Liver (tissue), 9 donors: ENCODE measurements around the gene NPEPL1. TPM values are rescaled to one million over a fixed set of nuclear protein-coding genes. Genes with fewer than 3 reads are reported as not detected.

Source experiments
- DNase-seq: peaks from one replicate; pipeline ENCODE4 v3.0.0-alpha.2; 2017; ENCODE audit warnings: low spot score
- H3K27ac ChIP-seq, 2 donors: one replicate each; pipeline ENCODE4 v1.7.0; 2013; ENCODE audit warnings: inconsistent platforms in 2 of 2, low read length in 2 of 2, control low read depth in 1 of 2, low read depth in 1 of 2, mild to moderate bottlenecking in 1 of 2
- H3K27me3 ChIP-seq, 4 donors: one replicate each; pipeline versions ENCODE4 v1.6.1 to v1.7.0; 2013; ENCODE audit warnings: low read length in 3 of 4, inconsistent platforms in 1 of 4, mild to moderate bottlenecking in 1 of 4, moderate library complexity in 1 of 4; ENCODE audit not compliant: control insufficient read depth in 4 of 4, insufficient read depth in 4 of 4
- H3K36me3 ChIP-seq, 4 donors: one replicate each; pipeline versions ENCODE4 v1.6.1 to v1.7.0; 2013; ENCODE audit warnings: low read length in 3 of 4, mild to moderate bottlenecking in 3 of 4, low read depth in 1 of 4, moderate library complexity in 1 of 4; ENCODE audit not compliant: control insufficient read depth in 4 of 4, insufficient read depth in 3 of 4
- H3K4me1 ChIP-seq, 4 donors: one replicate each; pipeline versions ENCODE4 v1.6.1 to v1.7.0; 2013; ENCODE audit warnings: low read length in 3 of 4, mild to moderate bottlenecking in 3 of 4, moderate library complexity in 1 of 4; ENCODE audit not compliant: control insufficient read depth in 4 of 4, insufficient read depth in 4 of 4
- H3K4me3 ChIP-seq, 3 donors: one replicate each; pipeline versions ENCODE4 v1.6.1 to v1.7.0; 2013; ENCODE audit warnings: low read length in 3 of 3, control low read depth in 1 of 3, low read depth in 1 of 3, mild to moderate bottlenecking in 1 of 3
- H3K9ac ChIP-seq, 2 donors: one replicate each; pipeline ENCODE4 v1.7.0; 2013; ENCODE audit warnings: low read length in 2 of 2, mild to moderate bottlenecking in 2 of 2, moderate library complexity in 2 of 2, control low read depth in 1 of 2, low read depth in 1 of 2
- H3K9me3 ChIP-seq, 4 donors: one replicate each; pipeline versions ENCODE4 v1.6.1 to v1.7.0; 2013; ENCODE audit warnings: low read length in 3 of 4; ENCODE audit not compliant: control insufficient read depth in 4 of 4
- FOXA2 ChIP-seq: IDR thresholded peaks from 2 replicates; pipeline ENCODE4 v1.6.1; 2016; ENCODE audit warnings: antibody characterized with exemption
- GABPA ChIP-seq, 2 donors: IDR thresholded peaks in 1 of 2; conservative IDR thresholded peaks in 1 of 2; 2 replicates each; pipeline ENCODE4 v1.6.1; 2016; ENCODE audit warnings: antibody characterized with exemption in 2 of 2, mild to moderate bottlenecking in 1 of 2, moderate library complexity in 1 of 2
- HNF4A ChIP-seq, 2 donors: conservative IDR thresholded peaks; 2 replicates each; pipeline ENCODE4 v1.6.1; 2016; ENCODE audit warnings: antibody characterized with exemption in 2 of 2, mild to moderate bottlenecking in 2 of 2
- MAX ChIP-seq: IDR thresholded peaks from 2 replicates; pipeline ENCODE4 v1.6.1; 2016; ENCODE audit warnings: antibody characterized with exemption
- NR2F2 ChIP-seq: IDR thresholded peaks from 2 replicates; pipeline ENCODE4 v1.6.1; 2016; ENCODE audit warnings: antibody characterized with exemption
- RXRA ChIP-seq, 2 donors: IDR thresholded peaks; 2 replicates each; pipeline ENCODE4 v1.6.1; 2017 to 2018; ENCODE audit warnings: antibody characterized with exemption in 2 of 2, mild to moderate bottlenecking in 1 of 2
- SP1 ChIP-seq: IDR thresholded peaks from 2 replicates; pipeline ENCODE4 v1.6.1; 2018; ENCODE audit warnings: antibody characterized with exemption, mild to moderate bottlenecking
- TAF1 ChIP-seq: conservative IDR thresholded peaks from 2 replicates; pipeline ENCODE4 v1.6.1; 2016; ENCODE audit warnings: antibody characterized with exemption, mild to moderate bottlenecking
- WGBS: extraction: QIAGEN DNeasy Blood & Tissue Kit; methylation state at CpG from one replicate; pipeline ENCODE4 v1.1.7; 2013; 5-methylcytosine and 5-hydroxymethylcytosine counted together
- polyA plus RNA-seq, 2 donors: library from polyadenylated mRNA; stranded (reverse) in 1 of 2; unstranded in 1 of 2; fragments of 200-250 nt in 1 of 2; fragments of >200 nt in 1 of 2; fragmentation: Nextera tagmentation in 1 of 2; extraction: Ambion mirVana in 1 of 2; gene quantifications; one replicate each; pipeline versions ENCODE4 v1.2.1 to v1.2.3, GENCODE V29; 2013 to 2015
- total RNA-seq, 2 donors: library from RNA; depleted of rRNA; stranded (reverse); fragments of >200 nt; gene quantifications; one replicate each; pipeline ENCODE4 v1.2.3, GENCODE V29; 2014
- TF ChIP-seq, protein P1 (sequence below): fragments of 150-350 bp; IDR thresholded peaks from 2 replicates; pipeline ENCODE4 v1.5.1; 2017; ENCODE audit warnings: improper control_type of control experiment, low read depth, low read length; ENCODE audit not compliant: missing input control
- TF ChIP-seq, protein P2 (sequence below): IDR thresholded peaks from 2 replicates; pipeline ENCODE4 v1.6.1; 2016; ENCODE audit warnings: antibody characterized with exemption
- donor health status: healthy.
- donor health status: healthy.
- donor health status: healthy.
- donor health status: healthy.
- donor health status: healthy.

NPEPL1 gene
- total and polyA plus RNA-seq, 4 donors = 8.0 to 13.3 (median 10.9) TPM

DNA sequence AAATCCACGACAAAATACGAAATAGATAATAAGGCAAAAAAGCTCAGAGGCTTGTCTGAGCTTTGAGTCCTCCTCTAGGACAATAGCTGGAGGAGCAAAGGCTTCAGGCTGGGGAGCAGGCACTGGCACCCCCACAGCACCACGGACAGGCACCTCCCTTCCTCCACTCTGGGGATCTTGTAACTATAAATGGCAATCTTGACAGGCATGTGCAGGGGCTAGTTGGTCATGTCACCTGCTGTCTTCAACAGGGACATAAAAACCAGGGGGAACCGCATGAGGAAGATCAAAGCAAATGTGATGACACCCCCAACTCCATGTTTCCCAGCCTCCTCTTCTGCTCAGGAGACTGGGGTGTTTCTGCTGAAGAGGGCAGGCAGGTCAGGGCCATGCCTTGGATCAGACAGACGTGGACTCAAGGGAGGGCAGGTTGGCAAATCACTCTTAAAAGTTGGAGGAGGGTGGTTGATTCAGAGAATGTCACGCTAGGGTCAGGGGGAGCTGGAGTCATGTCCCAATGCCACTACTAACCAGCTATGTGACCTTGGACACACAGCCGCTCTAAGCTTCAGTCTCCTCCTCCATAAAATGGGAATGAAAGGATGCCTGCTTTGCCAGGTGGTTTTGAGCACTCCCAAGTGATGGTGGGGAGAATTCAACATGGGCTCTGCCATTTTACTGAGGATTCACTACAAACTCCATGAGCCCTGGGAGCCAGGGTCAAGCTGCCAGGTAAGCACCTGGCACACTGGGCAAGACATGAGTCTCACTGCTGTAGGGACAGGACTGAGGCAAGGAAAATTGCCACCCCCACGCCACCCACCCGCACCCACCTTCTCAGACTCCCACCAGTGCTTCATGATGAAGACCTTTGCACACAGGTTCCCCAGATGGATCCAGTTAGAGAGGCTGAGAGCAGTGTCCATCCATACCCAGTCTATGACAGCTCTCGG is 48.0 kb downstream of the NPEPL1 start:
- H3K9me3 ChIP-seq = no peaks in the 10 kb centered on the region
- H3K4me3 ChIP-seq = no peak overlapping the region
- H3K4me1 ChIP-seq = no peaks in the 10 kb centered on the region
- no peak for TF ChIP-seq NR2F2
- peaks cover 0 to 8% (median under 1%) of the 10 kb centered on the region in 4 donors for H3K27me3 ChIP-seq
- no peak overlapping the region for H3K9ac ChIP-seq
- WGBS = 74% methylated on average over 10 of the region's 10 CpGs
- no peaks in the 10 kb centered on the region for H3K36me3 ChIP-seq
- DNase-seq = peak; percentile 23
- no peak overlapping the region for H3K27ac ChIP-seq

- Histone ChIP-seq H3K27ac (no peak overlapping the region), H3K4me3 (no peak overlapping the region), H3K9me3 (no peaks in the 10 kb centered on the region), H3K27me3 (peaks cover 0 to 8% (median under 1%) of the 10 kb centered on the region in 4 donors), H3K9ac (no peak overlapping the region), H3K4me1 (no peaks in the 10 kb centered on the region), H3K36me3 (no peaks in the 10 kb centered on the region)
- WGBS = 84% methylated on average over 5 of the region's 5 CpGs
- TF ChIP-seq MAX (no peak), RXRA (IDR thresholded peaks at IDR 0.05) (no peak), FOXA2 (no peak), NR2F2 (no peak), GABPA (IDR thresholded peaks at IDR 0.05 in 1 of 2, conservative IDR thresholded peaks at IDR 0.05 in 1 of 2) (no peak), SP1 (no peak)
- TF ChIP-seq, protein P1, sequence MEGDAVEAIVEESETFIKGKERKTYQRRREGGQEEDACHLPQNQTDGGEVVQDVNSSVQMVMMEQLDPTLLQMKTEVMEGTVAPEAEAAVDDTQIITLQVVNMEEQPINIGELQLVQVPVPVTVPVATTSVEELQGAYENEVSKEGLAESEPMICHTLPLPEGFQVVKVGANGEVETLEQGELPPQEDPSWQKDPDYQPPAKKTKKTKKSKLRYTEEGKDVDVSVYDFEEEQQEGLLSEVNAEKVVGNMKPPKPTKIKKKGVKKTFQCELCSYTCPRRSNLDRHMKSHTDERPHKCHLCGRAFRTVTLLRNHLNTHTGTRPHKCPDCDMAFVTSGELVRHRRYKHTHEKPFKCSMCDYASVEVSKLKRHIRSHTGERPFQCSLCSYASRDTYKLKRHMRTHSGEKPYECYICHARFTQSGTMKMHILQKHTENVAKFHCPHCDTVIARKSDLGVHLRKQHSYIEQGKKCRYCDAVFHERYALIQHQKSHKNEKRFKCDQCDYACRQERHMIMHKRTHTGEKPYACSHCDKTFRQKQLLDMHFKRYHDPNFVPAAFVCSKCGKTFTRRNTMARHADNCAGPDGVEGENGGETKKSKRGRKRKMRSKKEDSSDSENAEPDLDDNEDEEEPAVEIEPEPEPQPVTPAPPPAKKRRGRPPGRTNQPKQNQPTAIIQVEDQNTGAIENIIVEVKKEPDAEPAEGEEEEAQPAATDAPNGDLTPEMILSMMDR = no peak
- TF ChIP-seq, protein P2, sequence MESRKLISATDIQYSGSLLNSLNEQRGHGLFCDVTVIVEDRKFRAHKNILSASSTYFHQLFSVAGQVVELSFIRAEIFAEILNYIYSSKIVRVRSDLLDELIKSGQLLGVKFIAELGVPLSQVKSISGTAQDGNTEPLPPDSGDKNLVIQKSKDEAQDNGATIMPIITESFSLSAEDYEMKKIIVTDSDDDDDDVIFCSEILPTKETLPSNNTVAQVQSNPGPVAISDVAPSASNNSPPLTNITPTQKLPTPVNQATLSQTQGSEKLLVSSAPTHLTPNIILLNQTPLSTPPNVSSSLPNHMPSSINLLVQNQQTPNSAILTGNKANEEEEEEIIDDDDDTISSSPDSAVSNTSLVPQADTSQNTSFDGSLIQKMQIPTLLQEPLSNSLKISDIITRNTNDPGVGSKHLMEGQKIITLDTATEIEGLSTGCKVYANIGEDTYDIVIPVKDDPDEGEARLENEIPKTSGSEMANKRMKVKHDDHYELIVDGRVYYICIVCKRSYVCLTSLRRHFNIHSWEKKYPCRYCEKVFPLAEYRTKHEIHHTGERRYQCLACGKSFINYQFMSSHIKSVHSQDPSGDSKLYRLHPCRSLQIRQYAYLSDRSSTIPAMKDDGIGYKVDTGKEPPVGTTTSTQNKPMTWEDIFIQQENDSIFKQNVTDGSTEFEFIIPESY = no peak
- DNase-seq = no peak
These were observed 48.8 kb downstream of the NPEPL1 start for GRCh38 chr20:58741384-58741783.

DNA sequence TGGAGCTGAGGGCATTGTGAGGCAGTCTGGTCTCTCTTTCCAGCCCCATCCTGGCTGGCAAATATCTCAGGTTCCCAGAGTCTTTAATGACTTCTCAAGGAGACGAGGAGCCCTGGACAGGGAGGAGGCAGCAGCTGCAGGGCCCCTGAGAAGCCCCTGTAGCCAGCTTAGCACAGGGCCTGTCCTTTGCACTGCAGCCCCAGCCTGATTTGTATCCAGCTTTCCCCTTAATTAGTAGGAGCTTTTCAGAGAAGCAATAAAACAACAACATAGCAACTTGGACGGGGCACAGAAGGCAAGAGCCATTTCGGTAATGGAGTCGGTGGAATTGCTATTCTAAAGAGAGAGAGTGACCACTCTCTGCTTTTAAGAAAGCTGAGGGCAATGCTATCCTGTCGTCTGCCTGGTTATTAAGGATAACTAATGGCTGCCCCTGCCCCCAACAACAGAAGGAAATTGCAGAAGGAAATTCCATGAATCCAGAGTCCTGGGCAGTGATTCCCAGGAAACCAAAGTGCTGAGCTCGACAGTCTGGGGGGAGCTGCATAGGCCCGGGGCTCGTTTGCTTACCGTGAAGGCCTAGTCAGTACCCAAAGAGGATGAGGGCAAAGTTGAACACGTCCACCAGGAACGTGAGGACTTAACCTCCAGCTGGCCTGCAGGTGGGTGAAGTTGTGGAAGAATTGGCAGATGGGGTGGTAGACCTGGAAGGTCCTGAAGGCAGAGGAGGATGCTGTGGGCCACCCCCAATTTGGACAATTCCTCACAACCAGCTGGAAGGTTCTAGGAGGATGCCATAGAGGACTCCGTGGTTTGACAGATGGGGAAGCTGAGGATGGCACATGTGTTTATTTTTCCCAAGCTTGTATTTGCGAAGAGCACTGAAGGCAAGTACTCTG is 50.3 kb downstream of the NPEPL1 start:
- H3K36me3 ChIP-seq = no peaks in the 10 kb centered on the region
- no peaks in the 10 kb centered on the region for H3K9me3 ChIP-seq
- WGBS = 46% methylated on average over 13 of the region's 13 CpGs
- H3K27ac ChIP-seq = no peak overlapping the region
- no peak overlapping the region for H3K4me3 ChIP-seq
- DNase-seq = no peak
- no peaks in the 10 kb centered on the region for H3K4me1 ChIP-seq
- H3K9ac ChIP-seq = no peak overlapping the region
- H3K27me3 ChIP-seq = peaks cover 0 to 9% (median under 1%) of the 10 kb centered on the region in 4 donors
- TF ChIP-seq TAF1 (no peak), HNF4A (conservative IDR thresholded peaks at IDR 0.05) (no peak), RXRA (IDR thresholded peaks at IDR 0.05) (no peak)
- TF ChIP-seq, protein P1 = no peak
- TF ChIP-seq, protein P2 = no peak
